Natural killer cell (primary cell): ENCODE measurements around the gene PRKN. TPM values are rescaled to one million over a fixed set of nuclear protein-coding genes. Genes with fewer than 3 reads are reported as not detected.

Experiments
- ATAC-seq, 3 donors: fragments of 150-1000 bp in 2 of 3; fragments of 200-7000 bp in 1 of 3; cut with Tn5 transposase; 1 replicate in 1 of 3; 2 replicates in 2 of 3; pipeline ENCODE4 v1.10.0; 2021; ENCODE audit warnings: mild to moderate bottlenecking in 2 of 3, moderate library complexity in 2 of 3
- DNase-seq, 2 donors: peaks; one replicate each; pipeline versions ENCODE4 v3.0.0 to v3.0.0-alpha.2; 2013 to 2021; ENCODE audit warnings: mixed read lengths in 1 of 2
- H3K27ac ChIP-seq: one replicate; pipeline ENCODE4 v1.5.1; 2013; ENCODE audit warnings: mild to moderate bottlenecking, low read length
- H3K27me3 ChIP-seq: one replicate; pipeline ENCODE4 v1.6.1; 2013; ENCODE audit warnings: low read length; ENCODE audit not compliant: control insufficient read depth, insufficient read depth
- H3K36me3 ChIP-seq: one replicate; pipeline ENCODE4 v1.6.1; 2013; ENCODE audit warnings: low read length; ENCODE audit not compliant: control insufficient read depth, insufficient read depth
- H3K4me1 ChIP-seq: one replicate; pipeline ENCODE4 v1.6.1; 2013; ENCODE audit warnings: low read length; ENCODE audit not compliant: control insufficient read depth, insufficient read depth
- H3K4me3 ChIP-seq: one replicate; pipeline ENCODE4 v1.5.1; 2013; ENCODE audit warnings: low read length
- H3K9me3 ChIP-seq: one replicate; pipeline ENCODE4 v1.6.1; 2013; ENCODE audit warnings: low read length; ENCODE audit not compliant: control insufficient read depth, insufficient read depth
- H3K27ac Mint-ChIP-seq, 2 donors: one replicate each; pipeline ENCODE4 v1.8.0; 2022; ENCODE audit warnings: mild to moderate bottlenecking in 2 of 2, mixed read lengths in 2 of 2, moderate library complexity in 1 of 2
- H3K27me3 Mint-ChIP-seq, 2 donors: one replicate each; pipeline ENCODE4 v1.8.0; 2022; ENCODE audit warnings: low read depth in 2 of 2, mixed read lengths in 2 of 2
- H3K36me3 Mint-ChIP-seq: one replicate; pipeline ENCODE4 v1.8.0; 2022; ENCODE audit warnings: mixed read lengths
- H3K4me1 Mint-ChIP-seq, 2 donors: one replicate each; pipeline ENCODE4 v1.8.0; 2022; ENCODE audit warnings: mixed read lengths in 2 of 2
- H3K4me3 Mint-ChIP-seq: one replicate; pipeline ENCODE4 v1.8.0; 2022; ENCODE audit warnings: mild to moderate bottlenecking, moderate library complexity, mixed read lengths
- H3K9me3 Mint-ChIP-seq, 2 donors: one replicate each; pipeline ENCODE4 v1.8.0; 2022; ENCODE audit warnings: mixed read lengths in 2 of 2
- CTCF ChIP-seq: fragments of 200-600 bp; IDR thresholded peaks from one replicate; pipeline ENCODE4 v1.8.0; 2022; ENCODE audit warnings: antibody characterized with exemption
- WGBS: methylation state at CpG from one replicate; pipeline ENCODE4 v1.1.7; 2013; ENCODE audit warnings: missing lambda C conversion rate; ENCODE audit not compliant: insufficient coverage; 5-methylcytosine and 5-hydroxymethylcytosine counted together
- intact Hi-C: fragments of 100-400 bp; cut with micrococcal nuclease; formaldehyde crosslinking; loops from one replicate; pipeline ENCODE4 v1.14.2; 2022
- total RNA-seq, 4 donors: library from RNA; stranded (reverse); fragments of 120-200 nt in 1 of 4; gene quantifications; one replicate each; pipeline versions ENCODE4 v1.2.3 to v1.2.4, GENCODE V29; 2013 to 2022

PRKN gene
- total RNA-seq, 3 donors from 2014 or later (not counting 1 experiment from before 2014, with no cell fraction given), result 1.4 to 1.9 (median 1.9) TPM

- H3K4me1 Mint-ChIP-seq, result no peaks in the 10 kb centered on the region
These were observed 1183.8 kb downstream of the PRKN start for GRCh38 chr6:161543684-161544309.

GRCh38 chr6:161542346-161542980 lies 1185.1 kb downstream of the PRKN start:
- Mint-ChIP-seq H3K27ac (no peak overlapping the region), H3K27me3 (no peaks in the 10 kb centered on the region), H3K36me3 (no peaks in the 10 kb centered on the region), H3K4me3 (no peak overlapping the region), H3K4me1 (no peaks in the 10 kb centered on the region), H3K9me3 (no peaks in the 10 kb centered on the region)
- DNase-seq (no peak), ATAC-seq (no peak)
- Histone ChIP-seq H3K36me3 (no peaks in the 10 kb centered on the region), H3K4me3 (no peak overlapping the region), H3K27me3 (no peaks in the 10 kb centered on the region), H3K4me1 (no peaks in the 10 kb centered on the region), H3K9me3 (no peaks in the 10 kb centered on the region), H3K27ac (no peak overlapping the region)
- TF ChIP-seq CTCF, result no peak
- intact Hi-C loops, result no loop called here
- WGBS, result 91% methylated on average over 4 of the region's 4 CpGs

More at GRCh38 chr6:161543684-161544309, 1183.8 kb downstream of the PRKN start:
- Mint-ChIP-seq H3K9me3 (no peaks in the 10 kb centered on the region), H3K27ac (no peak overlapping the region), H3K4me3 (no peak overlapping the region), H3K36me3 (no peaks in the 10 kb centered on the region), H3K27me3 (no peaks in the 10 kb centered on the region)
- ATAC-seq (no peak), DNase-seq (no peak)
- Histone ChIP-seq H3K4me3 (no peak overlapping the region), H3K27ac (no peak overlapping the region), H3K36me3 (no peaks in the 10 kb centered on the region), H3K27me3 (no peaks in the 10 kb centered on the region), H3K4me1 (no peaks in the 10 kb centered on the region), H3K9me3 (no peaks in the 10 kb centered on the region)
- 91% methylated on average over 4 of the region's 4 CpGs for WGBS
- intact Hi-C loops, result no loop called here
- TF ChIP-seq CTCF, result no peak

- 100% methylated on average over 1 of the region's 1 CpG for WGBS
- no peak overlapping the region for H3K4me3 Mint-ChIP-seq
These were observed 1187.0 kb downstream of the PRKN start for GRCh38 chr6:161540532-161540931.

More at GRCh38 chr6:161540532-161540931, 1187.0 kb downstream of the PRKN start:
- H3K27ac ChIP-seq, result no peak overlapping the region
- Mint-ChIP-seq H3K27me3 (no peaks in the 10 kb centered on the region), H3K27ac (no peak overlapping the region), H3K4me1 (no peaks in the 10 kb centered on the region), H3K9me3 (no peaks in the 10 kb centered on the region), H3K36me3 (no peaks in the 10 kb centered on the region)
- DNase-seq (no peak), ATAC-seq (no peak)
- H3K27me3 ChIP-seq, result no peaks in the 10 kb centered on the region
- intact Hi-C loops, result no loop called here
- no peak overlapping the region for H3K4me3 ChIP-seq
- no peaks in the 10 kb centered on the region for H3K36me3 ChIP-seq
- TF ChIP-seq CTCF, result no peak
- no peaks in the 10 kb centered on the region for H3K9me3 ChIP-seq
- no peaks in the 10 kb centered on the region for H3K4me1 ChIP-seq
